ENCODE measurements around the gene FLNB. TPM values are rescaled to one million over a fixed set of nuclear protein-coding genes. Genes with fewer than 3 reads are reported as not detected.

FLNB gene
- total and polyA plus RNA-seq, 2 of the 13 experiments (the other 11 are each of a cell fraction or from before 2014, with no cell fraction given) = 106 to 130 TPM

GRCh38 chr3:58144478-58145325 is 136.5 kb downstream of the FLNB start (continued):
- TF ChIP-seq ZBTB37 (CRISPR knock-in tag; IDR thresholded peaks at IDR 0.05) (no peak), GATAD1 (CRISPR knock-in tag; IDR thresholded peaks at IDR 0.05) (no peak), TCF7 (IDR thresholded peaks at IDR 0.05; ENCODE audit: low read depth) (peak; percentile 79), ATF2 (CRISPR knock-in tag; IDR thresholded peaks at IDR 0.05) (no peak), PCBP1 (IDR thresholded peaks at IDR 0.05; ENCODE audit: borderline replicate concordance, low read depth, low read length) (no peak), SNAPC5 (CRISPR knock-in tag; IDR thresholded peaks at IDR 0.05; ENCODE audit: borderline replicate concordance) (no peak), ZNF761 (CRISPR knock-in tag; conservative IDR thresholded peaks at IDR 0.05) (no peak), ZNF598 (CRISPR knock-in tag; IDR thresholded peaks at IDR 0.05; ENCODE audit: borderline replicate concordance) (no peak), ZMYM3 (CRISPR knock-in tag; IDR thresholded peaks at IDR 0.05) (no peak), ZNF570 (CRISPR knock-in tag; IDR thresholded peaks at IDR 0.05; ENCODE audit: borderline replicate concordance) (no peak), BCL6 (CRISPR knock-in tag; IDR thresholded peaks at IDR 0.05) (peak; percentile 92), THAP8 (CRISPR knock-in tag; IDR thresholded peaks at IDR 0.05; ENCODE audit: borderline replicate concordance) (no peak), ZNF18 (CRISPR knock-in tag; IDR thresholded peaks at IDR 0.05; ENCODE audit: insufficient replicate concordance) (no peak), EP300 (IDR thresholded peaks at IDR 0.05; ENCODE audit: low read depth in 2 of 2, low read length in 2 of 2) (peak in 1 of 2 experiments; percentile 69; a peak in 1 of 4 replicates), EP300 (CRISPR knock-in tag; IDR thresholded peaks at IDR 0.05; ENCODE audit: borderline replicate concordance) (no peak), FOXP4 (CRISPR knock-in tag; IDR thresholded peaks at IDR 0.05) (peak; percentile 66), ZNF362 (CRISPR knock-in tag; IDR thresholded peaks at IDR 0.05; ENCODE audit: borderline replicate concordance) (no peak), DRAP1 (CRISPR knock-in tag; IDR thresholded peaks at IDR 0.05) (no peak), ZNF772 (CRISPR knock-in tag; IDR thresholded peaks at IDR 0.05) (no peak)
